HUDEP-2 (cell line): ENCODE results near the gene PTPRH.

ENCODE experiments used
- DNase-seq, 76 experiments: peaks; one replicate each; lab custom pipeline; 2025; ENCODE audit not compliant: unreplicated experiment in 76 of 76; lab: John Stamatoyannopoulos, UW

Gene PTPRH

GRCh38 chr19:55137915-55138314 lies 71.4 kb downstream of the PTPRH start:
- DNase-seq = no peak

- DNase-seq = no peak
Observed at GRCh38 chr19:55136399-55137102, 72.8 kb downstream of the PTPRH start.

GRCh38 chr19:55134736-55135135 lies 74.6 kb downstream of the PTPRH start:
- DNase-seq = no peak

- peak in 10 of 76 experiments; percentile 15 to 42 (median 29) for DNase-seq
Observed at GRCh38 chr19:55133639-55134444, 75.5 kb downstream of the PTPRH start.

- DNase-seq = peak in 8 of 76 experiments; percentile 11 to 41 (median 16)
Observed at GRCh38 chr19:55132453-55133129, 76.7 kb downstream of the PTPRH start.

GRCh38 chr19:55131421-55131820 lies 77.9 kb downstream of the PTPRH start:
- no peak for DNase-seq
